SK-N-SH treated with all-trans-retinoic acid at 6 μM for 48 hours (cell line): ENCODE data around the gene SERHL2.

Source experiments
- ATAC-seq: fragments of 200-7000 bp; cut with Tn5 transposase; 3 replicates; pipeline ENCODE4 v1.9.1; 2020; ENCODE audit warnings: mild to moderate bottlenecking, moderate library complexity
- ARNTL ChIP-seq: fragments of 450-650 bp; formaldehyde crosslinking; IDR thresholded peaks from 2 replicates; pipeline ENCODE4 v1.5.0; 2020; ENCODE audit warnings: low read depth, mild to moderate bottlenecking, moderate library complexity, borderline replicate concordance
- BACH2 ChIP-seq: fragments of 250-450 bp; sonication (Bioruptor Pico); IDR thresholded peaks from 2 replicates; pipeline ENCODE4 v1.9.0; 2021; ENCODE audit warnings: mild to moderate bottlenecking, borderline replicate concordance
- ESRRG ChIP-seq: fragments of 250-450 bp; sonication (Bioruptor Pico); IDR thresholded peaks from 2 replicates; pipeline ENCODE4 v1.6.1; 2021; ENCODE audit warnings: mild to moderate bottlenecking
- GLIS3 ChIP-seq: fragments of 250-450 bp; sonication (Bioruptor Pico); IDR thresholded peaks from 2 replicates; pipeline ENCODE4 v1.5.0; 2020; ENCODE audit warnings: mild to moderate bottlenecking, moderate library complexity
- OSR1 ChIP-seq: fragments of 250-450 bp; sonication (Bioruptor Pico); IDR thresholded peaks from 2 replicates; pipeline ENCODE4 v1.8.0; 2022; ENCODE audit warnings: moderate library complexity, mild to moderate bottlenecking, inconsistent platforms
- PPARA ChIP-seq: fragments of 250-450 bp; sonication (Bioruptor Pico); IDR thresholded peaks from 2 replicates; pipeline ENCODE4 v1.5.0; 2020; ENCODE audit warnings: mild to moderate bottlenecking, borderline replicate concordance
- RARB ChIP-seq: fragments of 250-450 bp; sonication (Bioruptor Pico); IDR thresholded peaks from 2 replicates; pipeline ENCODE4 v1.8.0; 2021; ENCODE audit warnings: mild to moderate bottlenecking, moderate library complexity
- SNAI2 ChIP-seq: fragments of 250-450 bp; sonication (Bioruptor Pico); IDR thresholded peaks from 2 replicates; pipeline ENCODE4 v1.5.0; 2020; ENCODE audit warnings: mild to moderate bottlenecking, moderate library complexity
- TOX ChIP-seq: fragments of 250-450 bp; sonication (Bioruptor Pico); IDR thresholded peaks from 2 replicates; pipeline ENCODE4 v1.8.0; 2021; ENCODE audit warnings: mild to moderate bottlenecking, moderate library complexity, borderline replicate concordance
- ZFP3 ChIP-seq: fragments of 250-450 bp; sonication (Bioruptor Pico); IDR thresholded peaks from 2 replicates; pipeline ENCODE4 v1.5.0; 2020; ENCODE audit warnings: mild to moderate bottlenecking, moderate library complexity
- ZFP30 ChIP-seq: fragments of 450-650 bp; formaldehyde crosslinking; IDR thresholded peaks from 2 replicates; pipeline ENCODE4 v1.5.0; 2022; ENCODE audit warnings: mild to moderate bottlenecking, moderate library complexity
- ZNF565 ChIP-seq: fragments of 450-650 bp; formaldehyde crosslinking; conservative IDR thresholded peaks from 2 replicates; pipeline ENCODE4 v1.5.0; 2020; ENCODE audit warnings: low read depth, mild to moderate bottlenecking, moderate library complexity
- ZNF70 ChIP-seq: fragments of 450-650 bp; formaldehyde crosslinking; IDR thresholded peaks from 2 replicates; pipeline ENCODE4 v1.5.0; 2020; ENCODE audit warnings: mild to moderate bottlenecking, moderate library complexity
- ZNF8 ChIP-seq: fragments of 450-650 bp; formaldehyde crosslinking; IDR thresholded peaks from 2 replicates; pipeline ENCODE4 v1.5.0; 2020; ENCODE audit warnings: mild to moderate bottlenecking, moderate library complexity
- TF ChIP-seq, protein P1 (sequence below): fragments of 250-450 bp; sonication (Bioruptor Pico); IDR thresholded peaks from 2 replicates; pipeline ENCODE4 v1.8.0; 2020; ENCODE audit warnings: mild to moderate bottlenecking, moderate library complexity, borderline replicate concordance
- TF ChIP-seq, protein P2 (sequence below): fragments of 250-450 bp; sonication (Bioruptor Pico); IDR thresholded peaks from 2 replicates; pipeline ENCODE4 v1.8.0; 2021; ENCODE audit warnings: low read depth, mild to moderate bottlenecking, moderate library complexity, borderline replicate concordance
- TF ChIP-seq, protein P3 (sequence below): fragments of 250-450 bp; sonication (Bioruptor Pico); IDR thresholded peaks from 2 replicates; pipeline ENCODE4 v1.5.0; 2020; ENCODE audit warnings: mild to moderate bottlenecking, moderate library complexity
- TF ChIP-seq, protein P4 (sequence below): fragments of 250-450 bp; sonication (Bioruptor Pico); IDR thresholded peaks from 2 replicates; pipeline ENCODE4 v1.5.1; 2021; ENCODE audit warnings: mild to moderate bottlenecking, moderate library complexity

Gene SERHL2

DNA sequence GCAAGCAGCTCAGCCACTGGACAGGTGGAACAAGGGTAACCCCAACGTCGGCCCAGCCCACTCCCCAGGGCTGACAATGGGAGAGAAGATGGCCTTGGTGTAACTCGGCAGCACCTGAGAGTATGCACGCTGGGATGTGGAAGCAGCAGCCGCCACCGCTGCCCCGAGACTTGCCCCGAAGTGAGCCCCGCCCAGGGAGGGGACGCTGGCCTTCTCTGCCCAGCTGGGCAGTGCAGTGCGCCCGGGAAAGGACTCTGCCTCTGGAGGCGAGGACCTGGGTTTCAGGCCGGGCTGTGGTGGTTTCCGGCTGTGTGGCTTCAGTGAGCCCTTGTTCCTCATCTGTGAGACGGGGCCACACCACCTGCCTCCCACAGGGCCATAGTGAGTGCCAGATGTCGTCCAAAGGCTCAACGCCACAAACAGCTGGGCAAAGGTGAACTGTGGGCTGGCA is 69.6 kb downstream of the SERHL2 start:
- no peak for TF ChIP-seq ESRRG
- TF ChIP-seq, protein P1, sequence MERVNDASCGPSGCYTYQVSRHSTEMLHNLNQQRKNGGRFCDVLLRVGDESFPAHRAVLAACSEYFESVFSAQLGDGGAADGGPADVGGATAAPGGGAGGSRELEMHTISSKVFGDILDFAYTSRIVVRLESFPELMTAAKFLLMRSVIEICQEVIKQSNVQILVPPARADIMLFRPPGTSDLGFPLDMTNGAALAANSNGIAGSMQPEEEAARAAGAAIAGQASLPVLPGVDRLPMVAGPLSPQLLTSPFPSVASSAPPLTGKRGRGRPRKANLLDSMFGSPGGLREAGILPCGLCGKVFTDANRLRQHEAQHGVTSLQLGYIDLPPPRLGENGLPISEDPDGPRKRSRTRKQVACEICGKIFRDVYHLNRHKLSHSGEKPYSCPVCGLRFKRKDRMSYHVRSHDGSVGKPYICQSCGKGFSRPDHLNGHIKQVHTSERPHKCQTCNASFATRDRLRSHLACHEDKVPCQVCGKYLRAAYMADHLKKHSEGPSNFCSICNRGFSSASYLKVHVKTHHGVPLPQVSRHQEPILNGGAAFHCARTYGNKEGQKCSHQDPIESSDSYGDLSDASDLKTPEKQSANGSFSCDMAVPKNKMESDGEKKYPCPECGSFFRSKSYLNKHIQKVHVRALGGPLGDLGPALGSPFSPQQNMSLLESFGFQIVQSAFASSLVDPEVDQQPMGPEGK (CRISPR knock-in tag): no peak
- TF ChIP-seq PPARA: no peak
- TF ChIP-seq ZFP3: no peak
- no peak for TF ChIP-seq BACH2 (CRISPR knock-in tag)
- TF ChIP-seq, protein P2, sequence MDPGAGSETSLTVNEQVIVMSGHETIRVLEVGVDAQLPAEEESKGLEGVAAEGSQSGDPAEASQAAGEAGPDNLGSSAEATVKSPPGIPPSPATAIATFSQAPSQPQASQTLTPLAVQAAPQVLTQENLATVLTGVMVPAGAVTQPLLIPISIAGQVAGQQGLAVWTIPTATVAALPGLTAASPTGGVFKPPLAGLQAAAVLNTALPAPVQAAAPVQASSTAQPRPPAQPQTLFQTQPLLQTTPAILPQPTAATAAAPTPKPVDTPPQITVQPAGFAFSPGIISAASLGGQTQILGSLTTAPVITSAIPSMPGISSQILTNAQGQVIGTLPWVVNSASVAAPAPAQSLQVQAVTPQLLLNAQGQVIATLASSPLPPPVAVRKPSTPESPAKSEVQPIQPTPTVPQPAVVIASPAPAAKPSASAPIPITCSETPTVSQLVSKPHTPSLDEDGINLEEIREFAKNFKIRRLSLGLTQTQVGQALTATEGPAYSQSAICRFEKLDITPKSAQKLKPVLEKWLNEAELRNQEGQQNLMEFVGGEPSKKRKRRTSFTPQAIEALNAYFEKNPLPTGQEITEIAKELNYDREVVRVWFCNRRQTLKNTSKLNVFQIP (CRISPR knock-in tag): no peak
- no peak for TF ChIP-seq ZNF70
- TF ChIP-seq, protein P3, sequence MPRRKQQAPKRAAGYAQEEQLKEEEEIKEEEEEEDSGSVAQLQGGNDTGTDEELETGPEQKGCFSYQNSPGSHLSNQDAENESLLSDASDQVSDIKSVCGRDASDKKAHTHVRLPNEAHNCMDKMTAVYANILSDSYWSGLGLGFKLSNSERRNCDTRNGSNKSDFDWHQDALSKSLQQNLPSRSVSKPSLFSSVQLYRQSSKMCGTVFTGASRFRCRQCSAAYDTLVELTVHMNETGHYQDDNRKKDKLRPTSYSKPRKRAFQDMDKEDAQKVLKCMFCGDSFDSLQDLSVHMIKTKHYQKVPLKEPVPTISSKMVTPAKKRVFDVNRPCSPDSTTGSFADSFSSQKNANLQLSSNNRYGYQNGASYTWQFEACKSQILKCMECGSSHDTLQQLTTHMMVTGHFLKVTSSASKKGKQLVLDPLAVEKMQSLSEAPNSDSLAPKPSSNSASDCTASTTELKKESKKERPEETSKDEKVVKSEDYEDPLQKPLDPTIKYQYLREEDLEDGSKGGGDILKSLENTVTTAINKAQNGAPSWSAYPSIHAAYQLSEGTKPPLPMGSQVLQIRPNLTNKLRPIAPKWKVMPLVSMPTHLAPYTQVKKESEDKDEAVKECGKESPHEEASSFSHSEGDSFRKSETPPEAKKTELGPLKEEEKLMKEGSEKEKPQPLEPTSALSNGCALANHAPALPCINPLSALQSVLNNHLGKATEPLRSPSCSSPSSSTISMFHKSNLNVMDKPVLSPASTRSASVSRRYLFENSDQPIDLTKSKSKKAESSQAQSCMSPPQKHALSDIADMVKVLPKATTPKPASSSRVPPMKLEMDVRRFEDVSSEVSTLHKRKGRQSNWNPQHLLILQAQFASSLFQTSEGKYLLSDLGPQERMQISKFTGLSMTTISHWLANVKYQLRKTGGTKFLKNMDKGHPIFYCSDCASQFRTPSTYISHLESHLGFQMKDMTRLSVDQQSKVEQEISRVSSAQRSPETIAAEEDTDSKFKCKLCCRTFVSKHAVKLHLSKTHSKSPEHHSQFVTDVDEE (CRISPR knock-in tag): no peak
- no peak for TF ChIP-seq ZNF565 (CRISPR knock-in tag)
- no peak for TF ChIP-seq ZFP30 (CRISPR knock-in tag)
- TF ChIP-seq ZNF8 (CRISPR knock-in tag): no peak
- TF ChIP-seq ARNTL (CRISPR knock-in tag): no peak
- no peak for TF ChIP-seq SNAI2 (CRISPR knock-in tag)
- TF ChIP-seq, protein P4, sequence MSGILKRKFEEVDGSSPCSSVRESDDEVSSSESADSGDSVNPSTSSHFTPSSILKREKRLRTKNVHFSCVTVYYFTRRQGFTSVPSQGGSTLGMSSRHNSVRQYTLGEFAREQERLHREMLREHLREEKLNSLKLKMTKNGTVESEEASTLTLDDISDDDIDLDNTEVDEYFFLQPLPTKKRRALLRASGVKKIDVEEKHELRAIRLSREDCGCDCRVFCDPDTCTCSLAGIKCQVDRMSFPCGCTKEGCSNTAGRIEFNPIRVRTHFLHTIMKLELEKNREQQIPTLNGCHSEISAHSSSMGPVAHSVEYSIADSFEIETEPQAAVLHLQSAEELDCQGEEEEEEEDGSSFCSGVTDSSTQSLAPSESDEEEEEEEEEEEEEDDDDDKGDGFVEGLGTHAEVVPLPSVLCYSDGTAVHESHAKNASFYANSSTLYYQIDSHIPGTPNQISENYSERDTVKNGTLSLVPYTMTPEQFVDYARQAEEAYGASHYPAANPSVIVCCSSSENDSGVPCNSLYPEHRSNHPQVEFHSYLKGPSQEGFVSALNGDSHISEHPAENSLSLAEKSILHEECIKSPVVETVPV: no peak
- no peak for TF ChIP-seq RARB
- TF ChIP-seq TOX (CRISPR knock-in tag): no peak
- TF ChIP-seq OSR1 (CRISPR knock-in tag): no peak
- TF ChIP-seq GLIS3 (CRISPR knock-in tag): no peak
- ATAC-seq: no peak
